ENCODE measurements around the gene PDGFD.

PDGFD gene

DNA sequence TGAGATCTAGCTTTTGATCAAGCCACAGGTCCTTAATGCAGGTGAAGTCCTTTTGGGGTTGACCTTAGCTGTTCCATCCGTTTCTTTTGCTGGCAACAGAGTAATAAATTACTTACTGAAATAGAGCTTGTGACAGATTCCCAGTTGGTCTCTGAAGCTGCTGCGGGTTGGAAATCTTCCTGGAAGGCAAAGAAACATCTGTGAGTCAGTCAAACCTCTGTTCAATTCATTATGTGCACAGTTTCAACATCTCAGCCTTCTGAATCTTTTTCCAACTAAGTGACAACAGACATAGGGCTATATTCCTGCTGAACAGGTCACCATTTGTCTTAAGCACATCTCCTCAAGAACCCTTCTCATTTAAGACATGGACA is 216.4 kb downstream of the PDGFD start:
- no peak for DNase-seq

DNA sequence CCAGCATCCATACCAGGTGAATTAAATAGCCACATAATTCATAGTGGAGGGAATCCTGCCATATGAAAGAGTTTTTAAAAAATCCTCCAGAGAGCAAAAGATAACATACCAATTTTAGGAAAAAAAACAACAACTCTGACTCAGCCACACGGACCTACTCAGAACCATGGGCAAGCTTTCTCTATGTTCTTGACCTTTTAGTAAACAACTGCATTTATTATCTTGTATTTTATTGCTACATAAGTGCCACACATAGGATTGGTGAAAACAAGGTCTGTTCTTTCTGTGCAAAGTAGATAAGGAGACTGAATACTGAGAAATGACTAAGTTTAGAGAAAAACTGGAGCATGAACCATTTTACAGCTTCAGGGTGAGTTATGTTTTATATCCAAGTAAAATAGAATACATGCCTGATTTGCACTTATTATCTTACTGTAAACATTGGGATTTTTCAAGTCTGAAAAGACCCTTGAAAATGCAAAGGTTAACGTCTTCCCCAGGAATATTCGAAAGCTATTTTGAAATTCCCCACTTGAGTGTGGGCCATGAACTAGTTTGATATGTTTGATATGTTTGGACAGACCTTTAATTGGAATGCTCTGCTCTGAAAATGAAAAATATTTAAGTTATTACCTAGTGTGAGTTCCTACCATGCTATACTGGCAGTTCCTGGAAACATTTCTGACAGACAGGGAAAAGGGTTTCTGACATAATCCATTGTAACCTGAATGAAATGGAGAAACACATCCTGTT is 217.0 kb downstream of the PDGFD start:
- no peak for DNase-seq

DNA sequence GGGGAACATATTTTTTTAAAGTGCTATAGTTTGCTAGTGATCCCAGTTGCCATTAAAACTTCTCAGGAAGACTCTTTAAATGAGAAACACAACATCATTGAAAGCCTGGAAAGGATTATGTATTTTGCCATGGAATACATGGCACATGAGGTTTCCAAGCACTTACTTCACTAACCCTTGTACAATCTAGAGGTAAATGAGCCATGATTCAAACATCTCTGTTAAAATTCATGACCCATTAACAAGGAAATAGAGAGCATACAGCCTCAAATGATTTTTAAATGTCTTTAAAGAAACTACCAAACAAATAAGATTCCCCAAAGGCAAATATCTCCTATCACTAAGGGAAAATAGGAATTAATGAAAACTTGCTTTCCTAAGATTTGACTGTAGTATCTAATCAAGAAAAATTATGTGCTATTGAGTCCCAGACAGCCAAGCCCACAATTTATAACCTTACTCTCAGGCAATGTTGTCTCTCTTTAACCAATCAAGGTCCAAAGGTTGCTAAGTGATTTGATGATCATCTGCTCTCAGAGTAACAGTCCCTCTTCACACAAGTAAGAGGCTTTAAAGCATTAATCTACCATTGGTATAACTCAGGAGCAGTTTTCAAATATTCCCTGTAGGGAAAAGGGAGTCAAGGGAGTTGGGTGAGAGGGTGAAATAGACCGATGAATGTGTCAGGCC is 219.6 kb downstream of the PDGFD start:
- no peak for DNase-seq

DNA sequence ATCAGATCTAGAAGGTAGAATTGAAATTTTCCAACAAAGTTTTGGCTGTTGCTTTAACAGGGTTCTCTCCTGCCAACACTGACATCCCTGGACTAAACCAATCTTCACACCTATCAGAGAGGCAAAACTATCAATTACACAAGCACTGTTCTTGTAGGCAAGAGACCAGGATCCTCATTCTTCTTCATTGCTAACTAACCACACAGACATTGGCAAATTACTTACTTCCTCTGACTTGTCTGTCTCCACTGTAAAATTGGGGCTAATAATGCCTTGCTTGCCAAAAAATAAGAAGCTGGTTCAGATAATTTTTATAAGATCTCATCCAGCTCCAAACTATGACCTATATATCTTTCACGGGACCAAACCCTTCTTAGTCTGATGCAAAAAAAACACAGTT is 221.3 kb downstream of the PDGFD start:
- DNase-seq = no peak

DNA sequence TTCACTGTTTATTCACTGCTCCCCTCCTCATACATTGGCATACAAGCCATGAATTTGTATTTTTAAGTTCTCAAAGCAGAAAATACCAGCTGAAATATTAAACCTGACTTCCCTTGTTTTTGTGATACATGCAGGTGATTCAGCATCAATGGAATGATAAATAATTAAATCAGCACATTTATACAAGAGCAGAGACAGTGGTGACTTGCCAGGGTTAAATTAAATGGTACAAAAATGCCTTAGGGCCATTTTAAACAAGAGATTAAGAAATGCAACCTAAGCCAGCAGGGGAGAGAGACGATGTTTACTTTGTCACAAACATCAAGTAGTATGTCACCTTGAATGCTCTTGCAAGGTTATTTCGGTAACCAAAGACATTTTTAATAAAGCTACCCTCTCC is 223.4 kb downstream of the PDGFD start:
- no peak for DNase-seq

DNA sequence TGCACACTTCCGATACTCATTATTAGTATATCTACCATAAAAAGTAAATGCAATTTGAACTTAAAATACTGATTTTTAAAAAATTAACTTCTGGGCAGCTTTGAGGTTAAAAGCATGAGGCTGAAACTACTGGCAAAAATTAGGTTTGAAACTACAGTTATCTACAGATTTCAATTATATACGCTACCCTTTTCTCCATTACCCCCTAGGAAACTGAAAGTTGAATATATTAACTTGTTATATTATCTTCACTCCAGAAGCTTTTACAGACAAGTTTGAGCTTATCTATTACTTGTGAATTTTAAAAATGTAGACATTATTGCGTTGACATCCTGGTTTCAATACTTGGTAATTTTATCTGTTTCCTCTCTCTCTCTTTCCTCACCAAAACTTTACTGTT is 224.3 kb downstream of the PDGFD start:
- DNase-seq = no peak

DNA sequence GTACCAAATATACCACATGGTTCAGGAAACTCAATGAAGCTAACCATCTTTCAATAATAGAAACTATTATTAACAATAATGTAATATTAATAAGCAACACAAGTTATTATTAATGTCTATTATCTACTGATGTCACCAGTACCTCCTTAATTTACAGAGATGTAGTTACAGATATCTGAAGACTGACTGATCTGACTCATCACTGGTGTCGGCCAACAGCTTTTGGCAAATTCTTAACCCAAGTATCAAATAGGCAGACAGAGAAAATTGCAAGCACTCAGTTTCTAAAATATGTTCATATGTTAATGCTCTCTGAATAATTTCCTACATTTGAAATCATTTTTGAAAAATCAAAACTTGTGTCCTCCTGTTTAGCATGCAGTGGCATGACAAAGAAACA is 227.9 kb downstream of the PDGFD start:
- no peak for DNase-seq

DNA sequence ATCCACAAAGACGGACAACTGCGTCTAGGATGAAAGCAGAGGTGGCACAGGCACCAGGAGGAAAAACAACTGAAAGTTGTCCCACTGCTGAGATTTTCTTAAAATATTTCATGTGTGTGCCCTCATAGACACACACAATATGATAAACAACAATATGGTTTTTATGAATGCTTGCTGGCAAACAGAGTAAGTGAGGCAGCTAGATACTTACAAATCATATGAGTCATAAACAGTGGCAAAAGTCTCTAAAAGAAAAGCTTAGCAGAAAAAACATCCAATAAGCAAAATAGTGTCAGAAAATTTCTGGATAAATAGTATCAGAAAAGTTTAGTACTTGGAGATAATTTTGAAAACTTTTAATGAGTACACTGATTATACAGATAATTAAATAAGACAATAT is 228.7 kb downstream of the PDGFD start:
- DNase-seq = no peak

DNA sequence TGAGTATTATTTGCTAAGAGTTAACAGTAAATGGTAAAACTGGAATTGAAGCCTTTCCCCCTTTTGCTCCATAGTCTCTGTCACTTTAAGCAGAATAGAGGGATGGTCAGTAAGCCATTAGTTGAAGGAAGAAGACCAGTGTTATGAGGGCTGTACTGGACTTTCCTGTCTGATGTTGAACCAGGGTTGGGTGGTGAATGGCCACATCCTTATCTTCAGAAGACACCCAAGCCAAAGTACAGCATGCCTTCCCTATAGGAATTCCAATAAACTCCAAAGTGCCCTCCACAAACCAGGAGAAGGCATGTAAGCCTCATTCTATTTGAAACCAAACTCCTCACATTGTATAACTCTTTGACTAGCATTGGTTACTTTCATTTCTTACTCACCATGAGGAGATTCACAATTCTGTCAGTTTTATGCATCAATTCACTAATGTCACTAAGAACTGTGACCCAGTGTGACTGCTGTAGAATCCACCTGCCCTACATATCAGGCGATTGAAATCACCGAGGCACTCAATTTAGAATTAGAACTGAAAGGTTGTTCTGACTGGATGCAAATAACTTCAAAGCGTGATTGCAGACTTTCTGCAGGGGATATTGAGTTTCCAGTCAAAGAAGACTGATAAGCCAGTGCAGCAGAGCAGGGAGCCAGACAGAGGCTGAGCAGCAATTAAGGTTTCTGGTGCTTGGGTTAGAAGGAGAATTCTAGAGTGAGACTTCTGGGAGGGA is 234.6 kb downstream of the PDGFD start:
- no peak for DNase-seq

DNA sequence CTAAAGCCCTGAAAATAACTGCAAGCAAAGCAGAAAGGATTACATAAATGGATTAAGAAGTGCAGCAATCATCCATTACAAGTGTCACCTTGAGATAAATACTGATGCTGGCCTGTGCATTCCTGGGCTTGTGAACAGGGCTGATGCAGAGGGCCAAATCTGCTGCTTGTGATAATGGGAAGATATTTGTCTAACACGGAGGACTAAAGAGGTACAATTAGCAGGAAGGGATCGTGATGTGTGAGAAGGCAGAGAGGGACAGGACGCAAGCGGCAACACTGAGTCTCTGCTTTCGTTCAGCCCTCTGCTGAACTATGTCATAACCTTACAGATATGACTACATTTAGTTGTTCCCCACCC is 235.2 kb downstream of the PDGFD start:
- no peak for DNase-seq

DNA sequence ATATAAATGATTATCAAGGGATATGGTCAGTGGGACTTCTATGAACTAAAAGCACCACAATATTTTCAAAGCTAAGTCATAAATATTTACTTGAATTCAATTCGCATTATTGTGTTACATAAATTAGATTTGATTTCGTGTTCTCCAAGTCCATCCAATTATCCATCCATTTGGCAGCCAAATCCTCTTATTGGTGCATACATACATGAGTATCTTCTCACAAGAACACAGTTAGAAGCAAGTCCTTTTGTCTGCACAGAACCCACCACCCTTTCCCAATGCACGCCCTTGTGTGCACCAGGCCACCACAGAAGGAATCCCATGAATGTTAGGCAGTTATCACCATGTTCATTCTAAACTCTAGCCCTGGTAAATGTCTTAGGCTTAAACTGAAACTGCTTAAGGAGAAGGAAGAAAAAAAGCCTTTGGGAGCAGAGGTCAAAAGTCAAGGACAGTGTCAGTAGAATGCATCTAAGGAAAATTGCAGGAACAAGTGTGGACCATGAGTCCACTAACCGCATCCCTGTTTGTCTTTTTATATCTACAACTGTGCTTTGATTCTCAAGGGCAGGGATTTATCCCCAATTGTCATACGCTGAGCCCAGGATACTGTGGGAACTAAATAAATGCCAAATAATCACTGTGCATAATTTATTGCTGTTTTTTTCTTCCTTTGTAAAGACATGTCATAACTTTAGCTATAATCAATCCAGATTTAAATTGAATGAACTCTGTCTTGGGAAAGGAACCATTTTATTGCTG is 235.7 kb downstream of the PDGFD start:
- no peak for DNase-seq

DNA sequence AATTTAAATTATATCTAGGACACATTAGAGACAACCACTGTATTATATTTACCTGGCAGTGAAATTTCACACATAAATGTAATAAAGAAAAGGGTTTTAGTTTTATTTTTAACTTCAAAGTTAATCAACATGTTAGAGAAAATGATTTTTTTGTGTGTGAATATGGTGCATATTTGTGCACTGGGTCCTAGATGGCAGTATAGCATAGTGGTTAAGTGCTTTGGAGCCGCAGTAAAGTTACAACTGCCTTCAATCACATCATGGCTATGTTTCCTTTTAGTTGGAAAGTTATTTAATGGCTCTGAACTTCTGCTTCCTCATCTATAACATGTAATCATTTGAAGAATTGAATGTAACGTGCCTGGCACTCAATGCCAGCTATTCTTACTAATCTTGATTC is 236.4 kb downstream of the PDGFD start:
- no peak for DNase-seq

DNA sequence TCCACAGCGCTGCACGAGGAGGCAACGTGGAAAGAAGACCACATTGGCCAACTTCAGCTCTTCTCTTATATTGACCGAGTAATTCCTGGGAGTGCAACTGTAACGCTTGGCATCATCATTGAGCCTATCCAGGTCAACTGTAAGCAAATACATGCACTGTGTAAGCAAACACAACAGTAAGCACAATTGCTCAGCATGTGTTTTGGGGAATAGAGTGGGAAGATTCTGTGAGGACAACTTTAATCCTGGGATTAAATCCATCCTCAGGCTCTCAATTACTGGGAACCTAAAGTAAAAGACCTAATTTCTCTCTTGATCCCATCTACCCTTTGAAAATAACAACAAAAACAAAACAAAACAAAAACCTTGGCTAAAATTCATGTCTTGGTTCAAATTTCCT is 237.0 kb downstream of the PDGFD start:
- DNase-seq = no peak

DNA sequence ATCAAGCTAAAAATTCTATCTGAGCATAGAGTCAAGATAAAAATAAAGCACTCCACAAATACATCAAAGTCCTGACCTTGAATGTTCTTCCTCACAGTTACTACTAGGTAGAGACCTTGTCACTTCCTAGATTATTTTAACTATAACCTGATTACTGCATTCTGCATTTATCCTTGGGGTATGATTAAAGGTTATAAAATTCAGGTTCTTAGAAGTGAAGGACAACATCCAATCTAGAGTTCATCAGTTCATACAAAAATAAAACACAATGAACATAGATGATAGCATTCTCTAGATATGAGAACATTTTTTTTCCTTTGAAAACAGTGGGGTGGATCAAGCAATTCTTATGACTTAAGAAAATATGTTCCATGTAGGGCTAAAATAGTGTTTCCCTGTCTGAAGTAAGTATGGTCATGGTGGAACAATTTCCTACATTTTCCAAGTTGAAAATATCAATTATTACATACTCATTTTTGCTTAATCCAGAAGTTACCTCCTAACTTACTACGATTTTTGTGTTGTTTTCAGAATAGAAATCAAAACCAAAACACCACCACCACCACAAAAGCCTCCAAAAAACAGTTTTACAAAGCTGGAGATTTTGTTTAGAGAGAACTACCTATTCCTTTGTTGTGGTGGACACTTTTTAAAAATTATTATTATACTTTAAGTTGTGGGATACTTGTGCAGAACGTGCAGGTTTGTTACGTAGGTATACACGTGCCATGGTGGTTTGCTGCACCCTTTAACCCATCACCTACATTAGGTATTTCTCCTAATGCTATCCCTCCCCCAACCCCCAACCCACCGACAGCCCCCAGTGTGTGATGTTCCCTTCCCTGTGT is 239.6 kb downstream of the PDGFD start:
- no peak for DNase-seq

DNA sequence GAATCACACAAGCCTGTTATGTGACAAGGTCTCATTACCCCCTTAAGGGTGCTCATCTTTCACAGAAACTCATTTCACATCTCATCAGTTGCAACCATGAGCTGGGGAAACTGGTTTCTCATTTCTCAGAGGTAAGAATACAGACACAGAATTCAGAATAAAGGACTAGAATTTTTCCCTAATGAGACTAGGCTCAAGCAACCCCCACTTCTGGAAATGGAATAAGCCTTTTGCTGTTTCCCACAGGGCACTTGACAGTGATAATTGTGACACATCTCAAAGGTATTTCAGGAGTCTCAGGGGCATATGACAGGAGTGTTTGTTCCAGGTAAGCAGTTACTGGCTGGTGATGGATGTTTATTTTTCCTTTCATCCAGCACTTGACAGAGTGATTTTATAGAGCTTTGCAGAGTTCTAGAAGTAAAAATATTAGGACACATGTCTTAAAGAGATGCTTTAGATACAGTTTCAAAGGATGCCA is 240.5 kb downstream of the PDGFD start:
- DNase-seq = no peak

DNA sequence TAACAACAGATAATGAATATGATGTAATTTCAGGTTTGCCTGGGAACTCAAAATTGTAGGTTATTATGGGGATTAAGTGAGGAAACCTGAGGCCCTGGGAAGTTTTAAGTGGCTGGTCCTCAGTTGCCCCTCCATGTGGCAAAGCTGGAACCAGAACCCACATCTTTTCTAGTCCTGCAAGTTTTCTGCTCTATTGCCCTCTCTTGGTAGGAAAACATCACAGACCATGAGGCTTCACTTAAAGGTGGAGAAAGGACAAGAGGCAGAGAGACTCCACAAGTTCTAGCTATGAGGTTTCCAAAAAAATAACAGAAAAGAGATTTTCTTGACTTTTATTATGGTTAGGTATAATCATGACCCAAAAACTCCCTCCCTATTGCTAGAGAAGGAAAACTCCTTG is 243.0 kb downstream of the PDGFD start:
- DNase-seq = no peak

DNA sequence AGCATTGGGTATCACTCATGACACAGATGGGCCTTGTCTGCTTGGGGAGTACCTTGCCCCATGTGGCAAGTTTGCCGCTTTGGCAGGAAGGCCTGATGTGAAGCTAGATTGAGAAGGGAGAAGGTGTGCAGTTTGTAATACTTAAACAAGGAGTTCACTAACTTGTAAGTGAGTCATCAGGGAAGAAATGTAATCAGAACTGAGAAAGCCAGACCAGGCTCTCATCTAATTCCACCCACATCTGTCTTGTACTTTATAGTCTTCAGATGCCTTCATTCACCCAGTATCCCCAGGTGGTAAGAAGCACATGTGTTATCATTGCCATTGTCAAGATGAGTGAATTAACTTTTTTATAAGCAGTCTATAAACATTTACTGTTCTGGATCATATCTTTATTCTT is 243.5 kb downstream of the PDGFD start:
- DNase-seq = no peak

DNA sequence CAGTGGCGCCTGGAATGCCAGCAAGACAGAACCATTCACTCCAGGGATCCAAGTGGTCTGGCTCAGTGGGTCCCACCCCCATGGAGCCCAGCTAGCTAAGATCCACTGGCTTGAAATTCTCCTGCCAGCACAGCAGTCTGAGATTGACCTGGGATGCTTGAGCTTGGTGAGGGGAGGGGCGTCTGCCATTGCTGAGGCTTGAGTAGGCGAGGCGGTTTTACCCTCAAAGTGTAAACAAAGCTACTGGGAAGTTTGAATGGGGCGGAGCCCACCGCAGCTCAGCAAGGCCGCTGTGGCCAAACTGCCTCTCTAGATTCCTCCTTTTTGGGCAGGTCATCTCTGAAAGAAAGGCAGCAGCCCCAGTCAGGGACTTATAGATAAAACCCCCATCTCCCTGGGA is 253.2 kb downstream of the PDGFD start:
- DNase-seq = no peak

DNA sequence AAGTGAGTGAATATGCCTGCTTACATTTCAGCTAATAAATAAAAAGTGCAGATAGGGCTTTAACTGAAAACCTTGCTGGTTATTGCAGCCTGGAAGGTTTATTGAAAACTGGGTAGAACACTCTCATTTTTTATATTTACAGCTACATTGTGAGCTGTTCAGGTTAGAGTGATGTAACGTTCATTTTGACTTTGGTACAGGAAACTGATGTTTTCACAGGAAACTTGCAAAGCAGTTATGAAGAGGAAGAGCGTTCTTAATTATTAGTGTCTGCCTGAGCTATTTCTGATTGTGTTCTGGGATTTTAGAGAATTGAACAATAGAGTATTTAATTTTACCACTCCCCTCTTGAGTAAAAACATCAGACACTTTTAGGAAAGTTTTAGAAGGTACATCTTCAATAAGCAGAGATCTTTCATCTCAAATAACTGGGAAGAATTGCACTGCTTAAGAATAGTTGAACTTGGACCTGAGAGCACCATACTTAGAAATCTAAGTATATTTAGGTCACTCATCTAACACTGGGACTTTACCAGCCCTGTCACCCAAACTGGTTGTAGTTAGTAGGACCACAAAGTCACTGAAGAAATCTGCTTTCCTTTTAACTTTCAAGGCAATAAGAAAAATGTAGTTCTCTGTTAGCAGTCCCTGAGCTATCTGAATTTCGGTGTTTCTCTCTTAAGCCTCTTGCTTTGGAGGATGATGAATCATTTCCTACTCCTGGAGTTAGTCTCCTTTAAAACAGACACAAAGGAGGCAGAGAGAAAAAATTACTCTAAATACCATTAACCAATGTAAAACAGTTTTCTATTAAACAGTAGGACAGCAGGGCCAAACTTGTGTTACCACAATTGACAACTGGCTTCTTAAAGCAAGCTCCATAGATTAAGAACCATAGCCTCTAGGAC is 256.1 kb downstream of the PDGFD start:
- DNase-seq = no peak

DNA sequence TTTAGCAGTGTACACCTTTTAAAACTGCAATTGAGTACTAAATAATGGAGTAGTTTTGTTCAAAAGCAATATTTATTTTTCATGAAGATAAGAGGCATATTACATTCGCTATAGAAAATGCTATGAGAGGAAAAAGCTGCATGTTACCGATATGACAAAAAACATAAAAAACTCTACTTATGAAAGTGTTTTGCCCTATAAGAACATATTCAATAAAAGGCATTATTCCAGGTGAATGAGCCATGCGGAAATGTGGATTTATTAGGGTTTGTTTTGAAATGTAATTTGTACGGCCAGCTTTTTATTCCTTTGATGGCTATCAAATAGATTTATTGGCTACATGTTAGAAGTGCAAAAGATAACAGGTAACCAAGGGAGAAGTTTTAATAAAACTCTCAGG is 256.8 kb downstream of the PDGFD start:
- no peak for DNase-seq

DNA sequence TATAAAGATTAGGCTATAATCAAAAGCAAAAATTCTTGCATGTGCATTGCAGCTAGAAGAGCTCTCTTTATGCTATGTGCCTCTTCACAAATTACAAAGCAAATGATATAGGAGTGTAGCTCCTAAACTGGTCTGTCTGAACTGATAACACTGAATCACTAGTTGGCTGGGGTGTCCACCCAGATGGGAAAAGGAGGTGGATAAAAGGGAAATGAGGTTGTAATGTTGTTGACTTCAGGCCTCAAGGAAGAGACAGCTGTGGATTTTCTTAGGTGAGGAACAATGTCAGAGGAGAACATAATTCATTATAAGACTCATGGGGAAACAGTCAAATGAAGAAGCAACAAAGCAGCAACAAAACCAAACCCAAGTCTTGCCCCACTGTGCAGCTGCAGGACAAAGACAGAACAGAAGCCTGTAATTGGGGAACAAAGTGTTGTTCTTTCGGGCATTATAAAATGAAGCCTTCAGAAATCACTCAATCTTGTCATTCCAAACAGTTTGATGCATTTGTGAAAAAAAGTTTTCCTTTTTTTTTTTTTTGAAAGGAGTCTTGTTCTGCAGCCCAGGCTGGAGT is 257.6 kb downstream of the PDGFD start:
- DNase-seq = no peak

Data from SHP77 treated with DMSO at 0.1 percent for 48 hours (cell line).